ENCODE measurements around the gene BAZ2A.

GRCh38 chr12:56622535-56622934 is 7.6 kb downstream of the BAZ2A start:
- TF ChIP-seq EP300 (IDR thresholded peaks at IDR 0.05; ENCODE audit: borderline replicate concordance) (no peak), CEBPB (IDR thresholded peaks at IDR 0.05) (no peak), RAD21 (IDR thresholded peaks at IDR 0.05; ENCODE audit: low read depth) (no peak), TCF12 (IDR thresholded peaks at IDR 0.05; ENCODE audit: low read depth) (no peak), MAX (IDR thresholded peaks at IDR 0.05) (no peak), TAF1 (IDR thresholded peaks at IDR 0.05; ENCODE audit: low read depth) (no peak), YY1 (IDR thresholded peaks at IDR 0.05; ENCODE audit: low read depth) (no peak), FOXM1 (IDR thresholded peaks at IDR 0.05; ENCODE audit: borderline replicate concordance, low read depth) (no peak), USF1 (IDR thresholded peaks at IDR 0.05) (no peak), CREB1 (IDR thresholded peaks at IDR 0.05; ENCODE audit: low read depth) (no peak), TEAD4 (IDR thresholded peaks at IDR 0.05) (no peak), EGR1 (IDR thresholded peaks at IDR 0.05) (no peak), REST (IDR thresholded peaks at IDR 0.05; ENCODE audit: low read depth) (no peak), NFIC (IDR thresholded peaks at IDR 0.05) (no peak)

Measured in Ishikawa (cell line).